Measurements from ENCODE around the gene CROCC2. TPM values are rescaled to one million over a fixed set of nuclear protein-coding genes. Genes with fewer than 3 reads are reported as not detected.
A peak's percentile ranks its signal among the peaks of the same experiment; 100 is the strongest.

The CROCC2 gene
- total and polyA plus RNA-seq, 2 of the 13 experiments (the other 11 are each of a cell fraction or from before 2014, with no cell fraction given), result not detected

- H4K20me1 ChIP-seq (ENCODE audit: insufficient read depth, low read length), result no peaks in the 10 kb centered on the region
- ChIA-PET POLR2A (interaction anchor here (0.7 to 1.3 kb wide), 3 partner anchors 10 to 441 kb away, joined by 3 to 8 read pairs (median 6); no protein-coding TSS in a partner anchor), CTCF (ENCODE audit: low intra/inter-chr PET ratio, low total read pairs) (no interaction called here)
- H3K9ac ChIP-seq (ENCODE audit: insufficient read depth, low read depth, low read length), result no peak overlapping the region
- in situ Hi-C loops (cut with HindIII; ENCODE audit: extremely low pct_ligation_motif_present, low pct_unique_long_range_greater_than_20kb), result loop anchor here (25.0 kb wide), 1 partner anchor 773 kb away; the partner anchor contains the start of genes ATG4B and THAP4
- BruUV-seq (replicated peaks), result no TSS peak
- H3K27ac ChIP-seq (ENCODE audit: extremely low read length, insufficient read depth, low read length), result peak overlapping the region; percentile 62
- peak; percentile 76 for ATAC-seq
- no peak overlapping the region for H3K4me3 ChIP-seq (replicated peaks in 1 of 3; ENCODE audit: insufficient read depth in 1 of 3, low read depth in 2 of 3, low read length in 3 of 3)
- peak; percentile 87 for FAIRE-seq
- DNase-seq (ENCODE audit: low spot score), result peak; percentile 66
- WGBS (ENCODE audit: low lambda C conversion rate), result 0% methylated on average over 3 of the region's 3 CpGs
- H3K4me2 ChIP-seq (ENCODE audit: low read depth, low read length), result peak overlapping the region; percentile 46
- H2AFZ ChIP-seq (ENCODE audit: low read length), result no peak overlapping the region
- no peaks in the 10 kb centered on the region for H3K9me3 ChIP-seq (ENCODE audit: low read length)
- intact Hi-C loops (cut with micrococcal nuclease; ENCODE audit: unreplicated experiment), result no loop called here
- no peaks in the 10 kb centered on the region for H3K79me2 ChIP-seq (ENCODE audit: insufficient read depth, low read length)
- H3K36me3 ChIP-seq (replicated peaks in 1 of 2; ENCODE audit: control insufficient read depth in 1 of 2, insufficient read depth in 2 of 2, low read length in 2 of 2), result no peaks in the 10 kb centered on the region
- H3K4me1 ChIP-seq (ENCODE audit: insufficient read depth, low read length), result peaks cover 85% of the 10 kb centered on the region
- peaks cover 0 to 2% of the 10 kb centered on the region in 2 experiments; a peak in 1 of 5 replicates for H3K27me3 ChIP-seq (ENCODE audit: control insufficient read depth in 1 of 2, insufficient read depth in 2 of 2, low read length in 2 of 2)
- TF ChIP-seq ZNF703 (CRISPR knock-in tag; IDR thresholded peaks at IDR 0.05; ENCODE audit: borderline replicate concordance), result no peak
- no peak for TF ChIP-seq ZNF24 (IDR thresholded peaks at IDR 0.05)
- peak; percentile 34; the same call in 1 of the 2 replicates for TF ChIP-seq HOXA3 (CRISPR knock-in tag; IDR thresholded peaks at IDR 0.05)
- TF ChIP-seq, protein P1, sequence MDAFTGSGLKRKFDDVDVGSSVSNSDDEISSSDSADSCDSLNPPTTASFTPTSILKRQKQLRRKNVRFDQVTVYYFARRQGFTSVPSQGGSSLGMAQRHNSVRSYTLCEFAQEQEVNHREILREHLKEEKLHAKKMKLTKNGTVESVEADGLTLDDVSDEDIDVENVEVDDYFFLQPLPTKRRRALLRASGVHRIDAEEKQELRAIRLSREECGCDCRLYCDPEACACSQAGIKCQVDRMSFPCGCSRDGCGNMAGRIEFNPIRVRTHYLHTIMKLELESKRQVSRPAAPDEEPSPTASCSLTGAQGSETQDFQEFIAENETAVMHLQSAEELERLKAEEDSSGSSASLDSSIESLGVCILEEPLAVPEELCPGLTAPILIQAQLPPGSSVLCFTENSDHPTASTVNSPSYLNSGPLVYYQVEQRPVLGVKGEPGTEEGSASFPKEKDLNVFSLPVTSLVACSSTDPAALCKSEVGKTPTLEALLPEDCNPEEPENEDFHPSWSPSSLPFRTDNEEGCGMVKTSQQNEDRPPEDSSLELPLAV (CRISPR knock-in tag; conservative IDR thresholded peaks at IDR 0.05; ENCODE audit: low read depth), result no peak
- no peak for TF ChIP-seq ZSCAN9 (CRISPR knock-in tag; IDR thresholded peaks at IDR 0.05; ENCODE audit: borderline replicate concordance)
- peak; percentile 54 for TF ChIP-seq CREM (IDR thresholded peaks at IDR 0.05)
- TF ChIP-seq CREM (CRISPR knock-in tag; IDR thresholded peaks at IDR 0.05), result no peak
- no peak for TF ChIP-seq ZSCAN12 (CRISPR knock-in tag; IDR thresholded peaks at IDR 0.05)
- TF ChIP-seq TRIM24 (CRISPR knock-in tag; IDR thresholded peaks at IDR 0.05), result no peak
- no peak for TF ChIP-seq KDM2A (CRISPR knock-in tag; IDR thresholded peaks at IDR 0.05; ENCODE audit: borderline replicate concordance, low read depth)
- TF ChIP-seq ZNF674 (CRISPR knock-in tag; IDR thresholded peaks at IDR 0.05; ENCODE audit: low read depth), result no peak
- TF ChIP-seq, protein P2, sequence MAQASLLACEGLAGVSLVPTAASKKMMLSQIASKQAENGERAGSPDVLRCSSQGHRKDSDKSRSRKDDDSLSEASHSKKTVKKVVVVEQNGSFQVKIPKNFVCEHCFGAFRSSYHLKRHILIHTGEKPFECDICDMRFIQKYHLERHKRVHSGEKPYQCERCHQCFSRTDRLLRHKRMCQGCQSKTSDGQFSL (CRISPR knock-in tag; IDR thresholded peaks at IDR 0.05), result no peak
- TF ChIP-seq SMAD3 (CRISPR knock-in tag; IDR thresholded peaks at IDR 0.05), result no peak
- no peak for TF ChIP-seq ZNF605 (CRISPR knock-in tag; IDR thresholded peaks at IDR 0.05)
- TF ChIP-seq SOX5 (CRISPR knock-in tag; IDR thresholded peaks at IDR 0.05; ENCODE audit: borderline replicate concordance), result peak; percentile 78
- TF ChIP-seq SNAI1 (CRISPR knock-in tag; IDR thresholded peaks at IDR 0.05; ENCODE audit: borderline replicate concordance), result 0 out of 2 replicates have a peak, but pooled peaks have one; percentile 0
- TF ChIP-seq MAFK (conservative IDR thresholded peaks at IDR 0.05 in 1 of 2, IDR thresholded peaks at IDR 0.05 in 1 of 2; ENCODE audit: low read length in 2 of 2), result 0 out of 4 replicates have a peak, but pooled peaks of 1 of the 2 experiments have one; percentile 9
- TF ChIP-seq, protein P3, sequence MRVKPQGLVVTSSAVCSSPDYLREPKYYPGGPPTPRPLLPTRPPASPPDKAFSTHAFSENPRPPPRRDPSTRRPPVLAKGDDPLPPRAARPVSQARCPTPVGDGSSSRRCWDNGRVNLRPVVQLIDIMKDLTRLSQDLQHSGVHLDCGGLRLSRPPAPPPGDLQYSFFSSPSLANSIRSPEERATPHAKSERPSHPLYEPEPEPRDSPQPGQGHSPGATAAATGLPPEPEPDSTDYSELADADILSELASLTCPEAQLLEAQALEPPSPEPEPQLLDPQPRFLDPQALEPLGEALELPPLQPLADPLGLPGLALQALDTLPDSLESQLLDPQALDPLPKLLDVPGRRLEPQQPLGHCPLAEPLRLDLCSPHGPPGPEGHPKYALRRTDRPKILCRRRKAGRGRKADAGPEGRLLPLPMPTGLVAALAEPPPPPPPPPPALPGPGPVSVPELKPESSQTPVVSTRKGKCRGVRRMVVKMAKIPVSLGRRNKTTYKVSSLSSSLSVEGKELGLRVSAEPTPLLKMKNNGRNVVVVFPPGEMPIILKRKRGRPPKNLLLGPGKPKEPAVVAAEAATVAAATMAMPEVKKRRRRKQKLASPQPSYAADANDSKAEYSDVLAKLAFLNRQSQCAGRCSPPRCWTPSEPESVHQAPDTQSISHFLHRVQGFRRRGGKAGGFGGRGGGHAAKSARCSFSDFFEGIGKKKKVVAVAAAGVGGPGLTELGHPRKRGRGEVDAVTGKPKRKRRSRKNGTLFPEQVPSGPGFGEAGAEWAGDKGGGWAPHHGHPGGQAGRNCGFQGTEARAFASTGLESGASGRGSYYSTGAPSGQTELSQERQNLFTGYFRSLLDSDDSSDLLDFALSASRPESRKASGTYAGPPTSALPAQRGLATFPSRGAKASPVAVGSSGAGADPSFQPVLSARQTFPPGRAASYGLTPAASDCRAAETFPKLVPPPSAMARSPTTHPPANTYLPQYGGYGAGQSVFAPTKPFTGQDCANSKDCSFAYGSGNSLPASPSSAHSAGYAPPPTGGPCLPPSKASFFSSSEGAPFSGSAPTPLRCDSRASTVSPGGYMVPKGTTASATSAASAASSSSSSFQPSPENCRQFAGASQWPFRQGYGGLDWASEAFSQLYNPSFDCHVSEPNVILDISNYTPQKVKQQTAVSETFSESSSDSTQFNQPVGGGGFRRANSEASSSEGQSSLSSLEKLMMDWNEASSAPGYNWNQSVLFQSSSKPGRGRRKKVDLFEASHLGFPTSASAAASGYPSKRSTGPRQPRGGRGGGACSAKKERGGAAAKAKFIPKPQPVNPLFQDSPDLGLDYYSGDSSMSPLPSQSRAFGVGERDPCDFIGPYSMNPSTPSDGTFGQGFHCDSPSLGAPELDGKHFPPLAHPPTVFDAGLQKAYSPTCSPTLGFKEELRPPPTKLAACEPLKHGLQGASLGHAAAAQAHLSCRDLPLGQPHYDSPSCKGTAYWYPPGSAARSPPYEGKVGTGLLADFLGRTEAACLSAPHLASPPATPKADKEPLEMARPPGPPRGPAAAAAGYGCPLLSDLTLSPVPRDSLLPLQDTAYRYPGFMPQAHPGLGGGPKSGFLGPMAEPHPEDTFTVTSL (CRISPR knock-in tag; IDR thresholded peaks at IDR 0.05; ENCODE audit: borderline replicate concordance), result peak; percentile 77; the same call in 1 of the 2 replicates
- TF ChIP-seq ZNF678 (CRISPR knock-in tag; IDR thresholded peaks at IDR 0.05), result no peak
- TF ChIP-seq PHF8 (CRISPR knock-in tag; IDR thresholded peaks at IDR 0.05), result no peak
Observed at GRCh38 chr2:240864475-240864874, 41.7 kb upstream of the CROCC2 start.

All from HepG2 (cell line).